Measurements from ENCODE around the gene SUPT4H1. TPM values are rescaled to one million over a fixed set of nuclear protein-coding genes. Genes with fewer than 3 reads are reported as not detected.

The SUPT4H1 gene
- total RNA-seq, 1 donor from 2014 or later: 150 TPM

DNA sequence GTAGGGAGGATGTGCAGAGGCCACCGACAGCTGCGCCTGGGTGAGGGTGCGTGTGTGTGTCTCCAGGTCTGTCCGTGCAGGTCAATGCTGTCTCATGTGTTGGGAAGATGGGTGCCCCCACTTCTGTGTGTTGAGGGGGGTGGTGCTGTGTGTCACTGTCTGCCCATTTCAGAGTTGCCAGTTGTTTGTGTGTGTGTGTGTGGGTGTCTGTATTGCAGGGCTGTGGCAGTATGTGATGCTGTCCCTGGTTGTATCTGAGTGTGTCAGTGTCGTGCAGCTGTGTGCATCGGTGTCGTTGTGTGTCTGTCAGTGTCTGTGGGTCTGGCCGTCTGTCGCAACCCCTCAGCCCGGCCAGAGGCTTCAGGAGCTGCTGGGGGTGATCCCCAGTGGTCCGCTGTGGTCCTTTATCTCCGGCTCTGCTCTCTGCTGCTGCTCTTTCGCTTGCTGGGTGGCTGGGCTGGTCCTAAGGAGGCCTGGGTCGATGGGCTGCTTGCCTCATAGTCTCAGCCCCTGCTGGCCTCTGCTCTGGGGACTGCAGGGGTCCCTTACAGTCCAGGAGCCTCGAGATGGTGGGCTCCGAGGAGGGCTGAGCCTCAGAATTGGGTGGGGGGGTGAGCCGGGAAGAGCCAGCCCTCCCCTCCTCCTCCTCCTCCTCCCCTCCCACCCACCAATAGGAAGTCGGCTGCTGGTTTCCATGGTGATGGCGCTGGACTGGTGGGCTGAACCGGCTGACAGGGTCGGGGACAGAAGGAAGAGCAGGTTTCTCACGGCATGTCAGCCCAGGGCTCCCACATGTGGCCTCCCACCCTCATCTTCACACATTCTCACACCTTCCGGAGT lies 23.6 kb downstream of the SUPT4H1 start, which contains the start of gene TSPOAP1:
Gene TSPOAP1, minus strand, starts transcription at position 601 of the 840 bp plus-strand sequence. CDS start 875 bp downstream, outside the sequence.
- TF ChIP-seq, protein P1, sequence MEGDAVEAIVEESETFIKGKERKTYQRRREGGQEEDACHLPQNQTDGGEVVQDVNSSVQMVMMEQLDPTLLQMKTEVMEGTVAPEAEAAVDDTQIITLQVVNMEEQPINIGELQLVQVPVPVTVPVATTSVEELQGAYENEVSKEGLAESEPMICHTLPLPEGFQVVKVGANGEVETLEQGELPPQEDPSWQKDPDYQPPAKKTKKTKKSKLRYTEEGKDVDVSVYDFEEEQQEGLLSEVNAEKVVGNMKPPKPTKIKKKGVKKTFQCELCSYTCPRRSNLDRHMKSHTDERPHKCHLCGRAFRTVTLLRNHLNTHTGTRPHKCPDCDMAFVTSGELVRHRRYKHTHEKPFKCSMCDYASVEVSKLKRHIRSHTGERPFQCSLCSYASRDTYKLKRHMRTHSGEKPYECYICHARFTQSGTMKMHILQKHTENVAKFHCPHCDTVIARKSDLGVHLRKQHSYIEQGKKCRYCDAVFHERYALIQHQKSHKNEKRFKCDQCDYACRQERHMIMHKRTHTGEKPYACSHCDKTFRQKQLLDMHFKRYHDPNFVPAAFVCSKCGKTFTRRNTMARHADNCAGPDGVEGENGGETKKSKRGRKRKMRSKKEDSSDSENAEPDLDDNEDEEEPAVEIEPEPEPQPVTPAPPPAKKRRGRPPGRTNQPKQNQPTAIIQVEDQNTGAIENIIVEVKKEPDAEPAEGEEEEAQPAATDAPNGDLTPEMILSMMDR (IDR thresholded peaks at IDR 0.05; ENCODE audit: unreplicated experiment): no peak
- Mint-ChIP-seq H3K4me1 (ENCODE audit: unreplicated experiment) (peaks cover 12% of the 10 kb centered on the region), H3K4me3 (ENCODE audit: unreplicated experiment) (peak within 1 kb of the TSS; percentile 2), H3K27me3 (ENCODE audit: unreplicated experiment) (peaks cover 23% of the 10 kb centered on the region), H3K9me3 (ENCODE audit: unreplicated experiment) (no peaks in the 10 kb centered on the region), H3K27ac (ENCODE audit: unreplicated experiment) (no peak within 1 kb of the TSS), H3K36me3 (ENCODE audit: low read depth, unreplicated experiment) (no peaks in the 10 kb centered on the region)
- no peak for DNase-seq (ENCODE audit: low spot score)

DNA sequence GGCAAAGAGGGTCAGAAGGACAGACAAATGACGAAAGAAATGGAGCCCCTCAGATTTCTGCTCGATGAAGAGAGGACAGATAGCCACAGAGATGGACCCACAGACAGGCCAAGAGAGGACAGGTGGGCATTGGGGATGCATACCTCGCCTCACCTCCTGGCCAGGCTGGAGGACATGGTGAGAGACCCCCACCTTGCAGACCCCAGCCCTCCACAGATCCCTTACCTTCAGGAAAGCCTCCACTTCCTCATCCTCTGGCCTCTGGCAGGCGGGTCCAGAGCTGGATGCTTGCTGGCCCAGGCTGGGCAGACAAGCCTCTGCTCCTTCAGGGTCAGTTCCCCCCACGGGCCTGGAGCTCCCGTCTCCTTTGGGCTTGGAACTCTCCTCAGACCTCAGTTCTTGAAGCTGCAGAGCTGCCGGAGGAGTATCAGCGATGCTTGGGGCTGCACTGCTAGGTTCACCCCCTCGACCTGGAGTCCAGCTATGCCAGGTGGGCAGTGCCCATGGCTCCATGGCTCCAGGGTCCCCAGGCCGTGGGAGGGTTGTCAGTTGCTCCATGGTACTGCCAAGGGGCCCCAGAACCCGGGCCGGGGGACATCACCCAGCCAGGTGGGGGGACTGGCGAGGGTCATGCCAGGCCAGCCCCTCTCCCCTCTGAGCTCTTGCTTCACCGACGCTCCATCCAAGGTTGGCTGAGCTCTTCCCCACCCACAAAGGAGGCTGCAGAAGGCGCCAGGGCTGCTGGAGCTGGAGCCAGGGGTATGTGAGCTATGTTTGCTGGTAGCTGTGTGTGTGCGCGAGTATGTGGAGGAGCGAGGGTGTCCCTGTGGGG lies 24.4 kb downstream of the SUPT4H1 start:
- no peak for DNase-seq (ENCODE audit: low spot score)
- Mint-ChIP-seq H3K27ac (ENCODE audit: unreplicated experiment) (peak overlapping the region; percentile 54), H3K9me3 (ENCODE audit: unreplicated experiment) (no peaks in the 10 kb centered on the region), H3K36me3 (ENCODE audit: low read depth, unreplicated experiment) (no peaks in the 10 kb centered on the region), H3K4me3 (ENCODE audit: unreplicated experiment) (no peak overlapping the region), H3K4me1 (ENCODE audit: unreplicated experiment) (peaks cover 12% of the 10 kb centered on the region), H3K27me3 (ENCODE audit: unreplicated experiment) (peaks cover 23% of the 10 kb centered on the region)
- TF ChIP-seq, protein P1 (IDR thresholded peaks at IDR 0.05; ENCODE audit: unreplicated experiment): no peak

DNA sequence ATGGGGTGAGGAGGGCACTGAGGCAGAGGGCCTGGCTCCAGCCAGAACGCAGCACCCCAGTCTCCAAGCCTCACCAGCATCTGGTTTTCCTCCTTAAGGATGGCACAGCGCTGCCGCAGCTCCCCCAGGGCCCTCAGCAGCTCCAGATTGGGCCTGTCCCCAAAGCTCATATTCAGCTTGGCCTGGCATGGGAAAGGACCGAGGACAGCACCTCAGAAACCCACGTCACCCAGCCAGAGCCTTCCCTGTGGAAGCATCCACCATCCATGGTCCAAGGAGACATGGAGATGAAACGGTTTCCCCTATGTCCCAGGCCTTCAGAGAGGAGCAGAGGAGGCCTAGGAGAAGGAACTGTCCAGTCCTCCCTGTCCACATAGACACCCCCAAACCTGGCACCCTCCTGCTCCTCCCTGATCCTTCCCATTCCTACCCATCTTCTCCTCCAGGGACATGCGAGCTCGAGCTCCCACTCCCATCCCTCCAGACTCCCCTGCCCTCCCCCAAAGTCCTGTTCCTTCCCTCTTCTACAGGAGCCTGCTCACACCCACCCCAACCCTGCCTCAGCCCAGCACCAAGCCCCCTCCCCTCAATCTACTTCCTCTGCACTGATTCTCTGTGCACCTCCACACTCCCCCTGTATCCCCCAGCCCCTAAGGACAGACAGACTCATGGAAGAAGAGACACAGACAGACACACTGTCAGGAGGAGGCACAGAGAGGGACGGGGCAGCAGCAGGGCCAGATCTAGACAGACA lies 25.2 kb downstream of the SUPT4H1 start:
- TF ChIP-seq, protein P1 (IDR thresholded peaks at IDR 0.05; ENCODE audit: unreplicated experiment): no peak
- Mint-ChIP-seq H3K36me3 (ENCODE audit: low read depth, unreplicated experiment) (no peaks in the 10 kb centered on the region), H3K4me3 (ENCODE audit: unreplicated experiment) (no peak overlapping the region), H3K9me3 (ENCODE audit: unreplicated experiment) (no peaks in the 10 kb centered on the region), H3K27ac (ENCODE audit: unreplicated experiment) (peak overlapping the region; percentile 54), H3K4me1 (ENCODE audit: unreplicated experiment) (peaks cover 12% of the 10 kb centered on the region), H3K27me3 (ENCODE audit: unreplicated experiment) (peaks cover 27% of the 10 kb centered on the region)
- DNase-seq (ENCODE audit: low spot score): no peak

DNA sequence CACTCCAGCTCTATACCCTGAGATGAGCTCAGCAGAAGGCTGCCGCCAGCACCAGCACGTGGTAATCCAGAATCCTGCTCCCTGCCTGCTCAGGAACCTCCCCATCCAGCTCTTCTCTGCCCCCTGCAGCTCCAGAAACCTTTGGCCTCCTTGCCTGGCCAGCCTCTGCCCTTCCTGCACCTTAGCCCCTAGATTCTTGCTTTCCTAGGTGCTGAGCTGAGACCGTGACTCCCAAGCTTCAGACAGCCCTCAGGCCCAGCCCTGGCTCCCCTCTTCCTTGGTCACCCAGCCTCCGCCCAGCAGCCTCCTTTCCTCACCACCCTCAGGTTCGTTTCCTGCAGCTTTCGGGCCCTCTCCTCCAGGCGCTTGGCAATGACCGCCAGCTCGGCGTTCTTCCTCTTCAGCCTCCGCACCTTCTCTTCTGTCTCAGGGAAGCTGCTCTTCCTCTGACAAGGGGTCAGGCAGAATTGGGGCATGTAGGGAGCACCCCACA lies 26.0 kb downstream of the SUPT4H1 start:
- TF ChIP-seq, protein P1 (IDR thresholded peaks at IDR 0.05; ENCODE audit: unreplicated experiment): no peak
- peaks cover 27% of the 10 kb centered on the region for H3K27me3 Mint-ChIP-seq (ENCODE audit: unreplicated experiment)
- no peak for DNase-seq (ENCODE audit: low spot score)
- H3K4me3 Mint-ChIP-seq (ENCODE audit: unreplicated experiment): no peak overlapping the region
- H3K4me1 Mint-ChIP-seq (ENCODE audit: unreplicated experiment): peaks cover 12% of the 10 kb centered on the region
- no peak overlapping the region for H3K27ac Mint-ChIP-seq (ENCODE audit: unreplicated experiment)
- no peaks in the 10 kb centered on the region for H3K9me3 Mint-ChIP-seq (ENCODE audit: unreplicated experiment)
- no peaks in the 10 kb centered on the region for H3K36me3 Mint-ChIP-seq (ENCODE audit: low read depth, unreplicated experiment)
